Activated T-helper 17 cell treated with anti-CD3 and anti-CD28 coated beads, Interleukin-2, amount 50 U/mL, for 72 hours (primary cell): ENCODE results near the gene MAP2K7. TPM values are rescaled to one million over a fixed set of nuclear protein-coding genes. Genes with fewer than 3 reads are reported as not detected.
A peak's percentile ranks its signal among the peaks of the same experiment; 100 is the strongest.
"Not testable (repeated sequence)": the region's sequence is repeated elsewhere in the genome, so short reads cannot be mapped to it uniquely, and the experiment has no call there.

Experiments
- ATAC-seq: fragments of 150-1000 bp; cut with Tn5 transposase; replicated peaks from 2 replicates; pipeline ENCODE4 v1.10.0; 2021; ENCODE audit warnings: mild to moderate bottlenecking, moderate library complexity
- H3K27ac Mint-ChIP-seq: one replicate; pipeline ENCODE4 v1.8.0; 2022; ENCODE audit warnings: mixed read lengths
- H3K27me3 Mint-ChIP-seq: one replicate; pipeline ENCODE4 v1.8.0; 2022; ENCODE audit warnings: mixed read lengths
- H3K36me3 Mint-ChIP-seq: one replicate; pipeline ENCODE4 v1.8.0; 2022; ENCODE audit warnings: low read depth, mild to moderate bottlenecking, mixed read lengths
- H3K4me1 Mint-ChIP-seq: one replicate; pipeline ENCODE4 v1.8.0; 2022; ENCODE audit warnings: mixed read lengths
- H3K4me3 Mint-ChIP-seq: one replicate; pipeline ENCODE4 v1.8.0; 2022; ENCODE audit warnings: mild to moderate bottlenecking, mixed read lengths
- H3K9me3 Mint-ChIP-seq: one replicate; pipeline ENCODE4 v1.8.0; 2022; ENCODE audit warnings: mixed read lengths
- total RNA-seq, 2 donors: library from RNA; stranded (reverse); gene quantifications; one replicate each; pipeline ENCODE4 v1.2.3, GENCODE V29; 2022

Gene MAP2K7
- total RNA-seq, 2 donors from 2014 or later: 39.0 to 46.3 TPM

DNA sequence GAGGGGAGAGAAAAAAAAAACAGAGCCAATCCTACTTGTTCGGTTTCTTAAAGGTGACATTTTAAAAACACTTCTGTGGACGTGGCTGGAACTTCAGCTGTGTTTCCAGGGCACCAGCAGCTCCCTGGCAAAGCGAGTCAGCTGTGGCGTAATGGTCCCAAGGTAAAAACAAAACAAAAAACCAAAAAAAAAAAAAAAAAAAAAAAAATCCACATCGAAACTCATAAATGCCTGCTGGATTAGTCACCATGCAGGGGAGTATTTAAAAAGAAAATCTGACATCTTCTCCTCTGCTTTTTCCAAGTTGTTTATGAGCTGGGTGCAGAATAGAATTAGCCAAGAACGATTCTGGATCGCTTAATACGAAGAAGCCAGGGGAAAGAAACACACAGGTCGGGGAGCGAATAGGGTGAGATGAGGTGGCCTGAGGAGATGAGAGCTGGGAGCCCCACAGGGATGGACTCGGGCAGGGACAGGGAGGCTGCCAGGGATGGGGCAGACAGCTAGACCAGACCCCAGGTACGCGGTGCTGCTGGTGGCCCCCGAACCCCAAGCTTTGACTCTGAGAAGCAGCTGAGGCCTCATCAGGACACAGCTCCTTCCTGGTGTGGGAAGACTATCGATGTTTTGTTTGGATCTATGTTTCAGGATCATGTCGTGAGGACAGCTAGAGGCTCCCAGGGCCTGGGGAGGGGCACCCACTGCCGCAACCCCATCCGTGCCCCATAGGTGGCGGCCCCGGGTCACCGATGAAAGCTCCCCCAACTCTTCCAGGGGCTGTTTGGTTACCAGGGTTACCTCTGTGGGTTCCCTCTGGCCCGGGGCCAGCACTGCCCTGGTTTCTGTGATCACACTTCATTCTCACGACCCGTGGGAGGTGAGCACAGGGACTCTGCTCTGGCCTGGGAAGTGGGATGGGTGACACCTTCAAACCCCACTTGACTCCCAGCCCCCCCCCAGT lies 25.3 kb downstream of the MAP2K7 start:
- Mint-ChIP-seq H3K27ac (peak overlapping the region; percentile 5), H3K9me3 (no peaks in the 10 kb centered on the region), H3K4me3 (no peak overlapping the region), H3K36me3 (peaks cover 33% of the 10 kb centered on the region), H3K27me3 (no peaks in the 10 kb centered on the region), H3K4me1 (peaks cover 10% of the 10 kb centered on the region)
- ATAC-seq: peak; percentile 37

DNA sequence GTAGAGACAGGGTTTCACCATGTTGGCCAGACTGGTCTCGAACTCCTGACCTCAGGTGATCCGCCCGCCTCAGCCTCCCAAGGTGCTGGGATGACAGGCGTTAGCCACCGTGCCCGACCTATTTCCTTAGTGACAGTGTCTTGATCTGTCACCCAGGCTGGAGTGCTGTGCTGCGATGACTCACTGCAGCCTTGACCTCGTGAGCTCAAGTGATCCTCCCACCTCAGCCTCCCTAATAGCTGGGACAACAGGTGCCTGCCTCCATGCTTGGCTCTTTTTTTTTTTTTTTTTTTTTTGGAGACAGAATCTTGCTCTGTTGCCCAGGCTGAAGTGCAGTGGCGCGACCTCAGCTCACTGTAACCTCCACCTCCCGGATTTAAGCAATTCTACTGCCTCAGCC lies 26.4 kb downstream of the MAP2K7 start:
- Mint-ChIP-seq H3K36me3 (peaks cover 38% of the 10 kb centered on the region), H3K27ac (peak overlapping the region; percentile 5), H3K4me1 (peaks cover 10% of the 10 kb centered on the region)
- H3K9me3 Mint-ChIP-seq, H3K4me3 Mint-ChIP-seq, H3K27me3 Mint-ChIP-seq: not testable (repeated sequence)
- ATAC-seq: peak; percentile 61

DNA sequence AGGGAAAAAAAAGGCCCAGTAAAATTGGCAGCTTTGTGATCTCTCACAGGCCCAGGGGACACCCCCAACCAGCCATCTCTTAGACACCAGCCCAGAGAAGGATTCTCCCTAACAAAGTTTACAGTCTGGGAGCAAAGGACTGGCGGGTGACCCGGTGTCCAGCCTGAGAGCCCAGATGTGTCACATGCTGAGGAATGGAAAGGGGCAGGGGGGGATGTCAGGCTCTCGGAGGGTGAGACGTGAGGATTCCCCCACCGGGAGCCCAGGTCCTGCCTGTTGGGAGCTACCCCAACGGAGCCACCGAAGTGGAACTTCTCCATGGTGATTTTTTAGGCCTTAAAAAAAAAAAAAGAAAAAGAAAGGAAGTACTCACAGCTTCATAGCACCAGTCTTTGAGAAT lies 27.1 kb downstream of the MAP2K7 start:
- peaks cover 10% of the 10 kb centered on the region for H3K4me1 Mint-ChIP-seq
- H3K27me3 Mint-ChIP-seq: no peaks in the 10 kb centered on the region
- peaks cover 45% of the 10 kb centered on the region for H3K36me3 Mint-ChIP-seq

DNA sequence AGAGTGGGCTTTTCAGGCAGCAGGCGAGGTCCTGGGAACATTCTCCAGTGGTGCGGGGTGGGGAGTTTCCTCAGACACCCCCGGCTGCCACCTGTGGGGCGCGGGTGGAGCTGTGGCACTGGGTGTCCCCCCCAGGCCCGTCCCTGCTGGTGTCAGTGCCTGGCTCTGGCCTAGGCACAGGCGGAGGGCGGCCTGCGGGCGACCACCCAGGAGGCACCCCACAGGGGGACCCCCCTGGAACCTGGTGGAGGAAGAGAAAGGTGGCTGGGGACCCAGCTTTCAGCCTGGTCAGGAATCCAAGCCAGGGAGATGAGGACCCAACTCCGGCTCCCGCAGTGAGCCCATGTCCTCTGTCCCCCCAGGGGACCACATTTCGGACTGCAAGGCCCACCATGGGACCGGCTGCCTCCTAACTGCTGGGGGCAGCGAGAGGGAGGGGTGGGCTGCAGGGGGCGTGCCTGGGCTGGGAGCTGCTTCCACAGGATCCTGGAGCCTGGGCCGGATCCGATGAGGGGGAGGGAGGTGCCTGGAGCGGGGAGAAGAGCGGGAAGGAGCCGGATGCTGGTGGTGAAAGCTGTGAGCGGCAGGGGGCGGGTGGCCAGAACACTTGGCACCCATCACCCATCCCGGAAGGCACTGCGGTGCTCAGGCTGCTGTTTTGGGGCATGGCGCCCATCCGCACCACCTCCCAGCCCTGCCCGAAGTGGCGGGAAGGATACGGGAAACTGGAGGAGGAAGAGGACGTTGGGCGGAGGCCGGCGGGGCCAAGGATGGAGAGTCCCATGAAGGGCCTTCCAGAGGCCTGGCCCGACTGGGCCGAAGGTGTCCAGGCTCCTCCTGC lies 27.8 kb downstream of the MAP2K7 start:
- Mint-ChIP-seq H3K4me1 (peaks cover 10% of the 10 kb centered on the region), H3K27ac (no peak overlapping the region), H3K36me3 (peaks cover 52% of the 10 kb centered on the region), H3K9me3 (no peaks in the 10 kb centered on the region), H3K4me3 (no peak overlapping the region), H3K27me3 (no peaks in the 10 kb centered on the region)
- no peak for ATAC-seq

More for the DNA sequence above, 27.1 kb downstream of the MAP2K7 start:
- no peak overlapping the region for H3K27ac Mint-ChIP-seq
- H3K9me3 Mint-ChIP-seq: no peaks in the 10 kb centered on the region
- no peak overlapping the region for H3K4me3 Mint-ChIP-seq
- ATAC-seq: no peak

DNA sequence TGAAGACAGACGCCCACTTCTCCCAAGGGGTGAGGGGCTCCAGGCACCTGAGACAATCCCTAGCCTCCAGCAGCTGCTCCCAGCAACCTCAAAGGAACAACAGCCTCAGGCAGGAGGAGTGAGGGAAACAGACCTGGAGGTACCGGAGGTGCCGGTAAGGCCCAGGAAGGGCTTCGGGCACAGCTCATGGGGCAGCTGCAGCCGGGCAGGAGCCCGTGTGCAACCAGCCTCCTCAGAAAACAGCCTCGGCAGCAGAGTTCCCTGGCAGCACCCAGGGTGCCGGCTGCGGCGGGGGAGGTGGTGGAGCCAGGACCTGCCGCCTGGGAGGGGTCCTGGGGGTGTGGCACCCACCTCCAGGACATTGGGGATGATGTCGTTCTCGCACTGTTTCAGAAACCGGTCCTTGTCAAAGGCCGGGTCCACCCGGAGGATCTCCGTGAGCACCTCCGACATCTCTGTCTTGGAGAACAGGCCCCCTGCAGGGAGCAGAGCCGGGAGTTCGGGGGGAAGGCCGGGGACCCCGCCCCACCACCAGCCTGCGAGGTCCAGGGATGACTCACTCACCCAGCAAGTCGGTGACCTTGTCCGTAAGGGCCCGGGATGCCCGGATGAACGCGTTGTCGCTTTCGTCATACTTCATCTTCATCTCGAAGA lies 28.7 kb downstream of the MAP2K7 start:
- H3K9me3 Mint-ChIP-seq: no peaks in the 10 kb centered on the region
- H3K27me3 Mint-ChIP-seq: no peaks in the 10 kb centered on the region
- peaks cover 10% of the 10 kb centered on the region for H3K4me1 Mint-ChIP-seq
- no peak overlapping the region for H3K4me3 Mint-ChIP-seq
- H3K27ac Mint-ChIP-seq: no peak overlapping the region
- peaks cover 60% of the 10 kb centered on the region for H3K36me3 Mint-ChIP-seq
- no peak for ATAC-seq

DNA sequence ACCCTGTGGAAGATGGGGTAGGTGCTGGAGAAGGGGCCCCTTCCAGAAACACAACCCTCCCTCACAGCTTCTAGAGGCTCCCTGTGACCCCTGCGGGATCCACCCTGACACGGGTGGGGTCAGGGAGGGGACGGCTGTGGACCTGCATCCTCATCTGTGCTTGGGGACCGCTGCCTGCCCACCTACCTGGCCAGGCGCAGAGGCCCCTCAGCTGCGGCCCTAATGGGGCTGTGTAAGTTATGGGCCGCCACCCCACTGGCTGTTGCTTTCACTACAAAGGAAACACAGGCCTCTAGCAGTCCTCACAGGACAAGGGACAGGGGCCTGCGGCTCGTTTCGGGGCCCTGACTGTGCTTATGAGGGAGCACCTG lies 29.2 kb downstream of the MAP2K7 start:
- H3K36me3 Mint-ChIP-seq: peaks cover 65% of the 10 kb centered on the region
- H3K4me3 Mint-ChIP-seq: no peak overlapping the region
- peaks cover 10% of the 10 kb centered on the region for H3K4me1 Mint-ChIP-seq
- H3K27ac Mint-ChIP-seq: no peak overlapping the region
- no peaks in the 10 kb centered on the region for H3K27me3 Mint-ChIP-seq
- no peaks in the 10 kb centered on the region for H3K9me3 Mint-ChIP-seq
- ATAC-seq: no peak

DNA sequence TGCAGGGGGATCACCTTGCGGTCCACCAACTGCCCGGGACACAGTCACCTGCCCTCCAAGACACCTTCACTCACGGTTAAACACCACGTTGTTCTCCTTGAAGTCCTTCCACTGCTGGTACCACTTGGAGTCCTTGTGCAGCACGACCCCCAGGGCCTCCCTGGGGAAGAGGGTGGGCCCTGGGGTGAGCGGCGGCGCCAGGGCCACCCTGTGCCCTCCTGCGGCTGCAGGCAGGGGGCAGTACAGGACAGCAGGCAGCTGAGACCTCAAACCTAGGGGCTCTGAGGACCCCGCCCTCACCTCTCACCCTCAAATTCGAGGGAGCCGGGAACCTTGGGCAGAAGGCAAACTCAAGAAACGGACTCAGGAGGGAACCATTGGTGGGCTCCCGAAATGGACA lies 29.7 kb downstream of the MAP2K7 start:
- H3K36me3 Mint-ChIP-seq: peaks cover 67% of the 10 kb centered on the region
- no peak for ATAC-seq
- peaks cover 8% of the 10 kb centered on the region for H3K4me1 Mint-ChIP-seq
- no peak overlapping the region for H3K4me3 Mint-ChIP-seq
- H3K27ac Mint-ChIP-seq: no peak overlapping the region
- H3K9me3 Mint-ChIP-seq: no peaks in the 10 kb centered on the region
- no peaks in the 10 kb centered on the region for H3K27me3 Mint-ChIP-seq

DNA sequence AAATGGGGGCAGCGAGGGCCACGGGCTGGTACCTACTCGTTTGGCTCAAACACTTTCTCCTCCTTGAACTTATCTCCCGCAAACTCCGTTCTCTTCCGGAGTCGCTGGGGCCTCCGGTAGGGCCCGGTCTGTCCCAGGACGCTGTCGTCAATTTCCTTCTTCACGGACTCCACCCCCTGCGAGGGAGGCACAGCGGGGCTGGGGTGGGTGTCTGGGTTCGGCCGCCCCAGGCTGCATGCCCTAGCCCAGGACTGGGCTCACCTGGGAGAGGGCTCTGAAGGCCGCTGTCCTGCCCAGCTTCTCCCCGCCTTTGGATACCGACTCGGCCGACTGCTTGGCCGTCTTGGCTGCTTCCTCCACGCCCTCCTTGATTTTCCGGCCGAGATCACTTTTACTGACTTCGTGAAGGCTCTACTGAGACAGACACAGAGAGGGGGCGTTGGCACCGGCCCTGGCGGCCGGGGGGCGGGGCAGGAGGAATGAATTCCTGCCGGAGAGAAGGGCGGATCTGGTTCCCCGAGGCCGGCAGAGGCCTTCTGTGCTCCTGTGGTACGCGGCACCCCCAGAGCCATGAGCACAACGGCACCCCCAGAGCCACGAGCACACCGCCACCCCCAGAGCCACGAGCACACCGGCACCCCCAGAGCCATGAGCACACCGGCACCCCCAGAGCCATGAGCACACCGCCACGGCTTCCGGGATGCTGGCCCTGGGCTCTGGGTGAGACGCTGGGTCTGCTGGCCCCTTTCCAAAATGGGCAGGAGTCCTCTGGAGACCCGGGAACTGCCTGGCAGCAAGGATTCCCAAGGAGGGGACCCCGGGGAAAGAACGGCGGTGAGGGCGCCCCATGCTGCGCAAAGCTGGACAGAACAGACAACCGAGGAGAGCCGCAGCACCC lies 30.4 kb downstream of the MAP2K7 start:
- no peak for ATAC-seq
- no peak overlapping the region for H3K27ac Mint-ChIP-seq
- peaks cover 6% of the 10 kb centered on the region for H3K4me1 Mint-ChIP-seq
- peaks cover 71% of the 10 kb centered on the region for H3K36me3 Mint-ChIP-seq
- H3K9me3 Mint-ChIP-seq: no peaks in the 10 kb centered on the region
- H3K27me3 Mint-ChIP-seq: no peaks in the 10 kb centered on the region
- H3K4me3 Mint-ChIP-seq: no peak overlapping the region

DNA sequence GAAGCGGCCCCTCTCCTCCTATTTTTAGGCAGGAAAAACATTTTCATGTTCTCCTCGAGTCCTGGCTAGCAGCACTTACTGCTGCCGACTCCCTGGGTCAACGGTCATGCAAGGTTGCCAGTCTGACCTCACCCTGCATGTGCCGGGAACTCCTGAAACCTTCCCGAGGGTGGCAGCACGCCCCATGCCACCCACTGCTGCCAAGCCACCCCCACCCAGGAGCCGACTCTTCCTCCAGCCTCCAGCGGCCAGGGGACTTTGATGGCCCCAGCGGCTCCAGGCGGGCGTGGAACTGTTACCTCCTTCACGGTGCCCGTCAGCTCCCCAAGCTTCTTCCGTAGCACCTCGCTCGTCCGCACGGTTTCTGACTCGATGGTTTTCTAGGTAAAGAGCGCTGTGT lies 31.1 kb downstream of the MAP2K7 start:
- H3K9me3 Mint-ChIP-seq: no peaks in the 10 kb centered on the region

DNA sequence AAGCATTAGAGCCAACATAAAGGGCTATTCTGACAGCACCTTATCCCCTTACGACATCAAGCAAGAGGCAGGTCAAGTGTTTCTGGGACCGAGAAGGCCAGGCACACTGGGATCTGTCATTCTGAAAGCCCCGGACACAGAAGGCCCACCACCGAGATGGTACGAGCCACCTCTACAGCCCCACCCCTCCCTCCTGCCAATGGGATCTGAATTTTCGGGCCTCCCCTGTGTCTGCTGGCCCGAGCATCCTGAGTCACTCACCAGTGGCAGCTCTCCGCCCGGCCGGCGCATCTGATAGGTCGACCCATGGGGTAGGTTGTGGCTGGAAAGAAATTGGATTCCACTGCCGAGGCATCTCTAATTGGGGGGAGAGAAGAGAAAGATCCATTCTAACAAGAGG lies 37.2 kb downstream of the MAP2K7 start:
- H3K36me3 Mint-ChIP-seq: peaks cover 67% of the 10 kb centered on the region
- ATAC-seq: no peak
- H3K27me3 Mint-ChIP-seq: no peaks in the 10 kb centered on the region
- no peak overlapping the region for H3K4me3 Mint-ChIP-seq
- peaks cover 22% of the 10 kb centered on the region for H3K4me1 Mint-ChIP-seq
- H3K27ac Mint-ChIP-seq: peak overlapping the region; percentile 32
- H3K9me3 Mint-ChIP-seq: no peaks in the 10 kb centered on the region

More for the DNA sequence above, 31.1 kb downstream of the MAP2K7 start:
- Mint-ChIP-seq H3K4me1 (peaks cover 5% of the 10 kb centered on the region), H3K27ac (no peak overlapping the region), H3K4me3 (no peak overlapping the region), H3K36me3 (peaks cover 77% of the 10 kb centered on the region), H3K27me3 (no peaks in the 10 kb centered on the region)
- no peak for ATAC-seq

DNA sequence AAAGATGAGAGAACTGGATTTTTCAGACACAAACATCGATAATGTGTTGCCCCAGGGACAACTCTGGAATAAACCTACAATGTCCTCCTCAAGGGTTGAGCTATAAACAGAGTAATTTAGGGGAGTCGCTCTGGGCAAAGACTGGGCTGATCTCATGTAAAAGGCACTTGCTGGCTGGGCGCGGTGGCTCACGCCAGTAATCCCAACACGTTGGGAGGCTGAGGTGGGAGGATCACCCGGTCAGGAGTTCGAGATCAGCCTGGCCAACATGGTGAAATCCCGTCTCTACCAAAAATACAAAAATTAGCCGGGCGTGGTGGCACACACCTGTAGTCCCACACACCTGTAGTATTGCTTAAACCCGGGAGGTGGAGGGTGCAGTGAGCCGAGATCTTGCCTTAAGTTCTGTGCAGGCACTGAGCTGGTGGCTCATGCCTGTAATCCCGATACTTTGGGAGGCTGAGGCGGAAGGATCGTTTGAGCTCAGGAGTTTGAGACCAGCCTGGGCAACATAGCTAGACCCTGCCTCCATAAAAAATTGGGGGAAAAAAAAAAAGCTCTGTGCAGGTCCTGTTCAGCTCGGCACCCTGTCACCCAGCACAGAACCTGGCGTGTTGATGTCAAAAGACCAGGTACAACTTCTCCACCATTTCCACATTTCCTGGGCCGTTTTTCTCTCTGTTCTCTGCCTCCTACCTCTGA lies 38.4 kb downstream of the MAP2K7 start:
- Mint-ChIP-seq H3K27me3 (no peaks in the 10 kb centered on the region), H3K36me3 (peaks cover 54% of the 10 kb centered on the region), H3K4me1 (peaks cover 22% of the 10 kb centered on the region), H3K27ac (peak overlapping the region; percentile 94), H3K9me3 (no peaks in the 10 kb centered on the region), H3K4me3 (peak overlapping the region; percentile 98)
- ATAC-seq: no peak

DNA sequence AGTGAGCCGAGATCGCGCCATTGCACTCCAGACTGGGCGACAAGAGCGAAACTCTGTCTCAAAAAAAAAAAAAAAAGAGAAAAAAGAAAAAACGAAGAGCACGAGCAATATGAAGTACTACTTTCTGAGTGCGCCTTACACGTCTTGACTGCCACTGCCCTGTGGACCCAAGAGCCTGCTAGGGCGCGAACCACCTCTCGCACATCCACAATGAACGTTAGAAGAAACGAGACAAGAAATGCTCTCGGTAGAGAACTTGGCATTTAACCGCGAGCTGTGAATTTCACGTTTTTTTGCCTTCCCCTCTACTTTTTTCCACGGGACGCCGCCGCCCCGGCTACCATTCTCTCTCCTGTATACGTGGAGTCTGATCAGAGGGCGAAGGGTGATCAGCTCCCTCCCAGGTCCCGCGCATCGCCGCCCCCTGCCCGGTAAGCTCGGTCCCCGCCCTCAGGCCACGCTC lies 39.3 kb downstream of the MAP2K7 start:
- Mint-ChIP-seq H3K27ac (peak overlapping the region; percentile 94), H3K27me3 (no peaks in the 10 kb centered on the region), H3K36me3 (peaks cover 46% of the 10 kb centered on the region), H3K4me1 (peaks cover 22% of the 10 kb centered on the region), H3K4me3 (peak overlapping the region; percentile 98), H3K9me3 (no peaks in the 10 kb centered on the region)
- ATAC-seq: peak; percentile 10
